ENCODE results near the gene EVA1C.

GRCh38 chr21:32380940-32381339, 31.6 kb upstream of the EVA1C start:
- no peak for TF ChIP-seq CTCF (conservative IDR thresholded peaks at IDR 0.05; ENCODE audit: low read depth, low read length)
- TF ChIP-seq EZH2phosphoT487 (IDR thresholded peaks at IDR 0.05; ENCODE audit: borderline replicate concordance, low read length), result no peak
- TF ChIP-seq EZH2 (IDR thresholded peaks at IDR 0.05; ENCODE audit: low read length, unreplicated experiment), result no peak
